Activated CD8-positive, alpha-beta memory T cell treated with anti-CD3 and anti-CD28 coated beads, Interleukin-2, amount 10 ng/mL, durations not matched to agents 7 days and 5 days (primary cell): ENCODE data around the gene SPRY1. TPM values are rescaled to one million over a fixed set of nuclear protein-coding genes. Genes with fewer than 3 reads are reported as not detected.

Experiments
- ATAC-seq: fragments of 150-1000 bp; cut with Tn5 transposase; one replicate; pipeline ENCODE4 v1.10.0; 2021; ENCODE audit warnings: moderate library complexity
- CTCF ChIA-PET: fragments of 350-600 bp; sonication (Branson Sonifier 250); formaldehyde crosslinking; loops from one replicate; lab custom pipeline; 2021; ENCODE audit warnings: antibody characterized with exemption; lab: Charles Lee
- DNase-seq: peaks from one replicate; pipeline ENCODE4 v3.0.0-alpha.2; 2020
- H3K27ac Mint-ChIP-seq: one replicate; pipeline ENCODE4 v1.8.0; 2021; ENCODE audit warnings: mild to moderate bottlenecking, mixed read lengths
- H3K27me3 Mint-ChIP-seq: one replicate; pipeline ENCODE4 v1.8.0; 2021; ENCODE audit warnings: mixed read lengths
- H3K36me3 Mint-ChIP-seq: one replicate; pipeline ENCODE4 v1.8.0; 2021; ENCODE audit warnings: mild to moderate bottlenecking, mixed read lengths
- H3K4me1 Mint-ChIP-seq: one replicate; pipeline ENCODE4 v1.8.0; 2021; ENCODE audit warnings: mixed read lengths
- H3K4me3 Mint-ChIP-seq: one replicate; pipeline ENCODE4 v1.8.0; 2021; ENCODE audit warnings: mild to moderate bottlenecking, moderate library complexity, mixed read lengths
- H3K9me3 Mint-ChIP-seq: one replicate; pipeline ENCODE4 v1.8.0; 2022; ENCODE audit warnings: low read depth, mixed read lengths
- total RNA-seq, 2 experiments: library from RNA; stranded (reverse); gene quantifications; one replicate each; pipeline ENCODE4 v1.2.3, GENCODE V29; 2021

The SPRY1 gene
- total RNA-seq, 2 experiments from 2014 or later: 73.7 to 126 TPM

- CTCF ChIA-PET: interaction anchor here (0.9 to 1.4 kb wide), 3 partner anchors 101 to 257 kb away, joined by 3 to 4 read pairs (median 3); no protein-coding TSS in a partner anchor
Measured at GRCh38 chr4:123404533-123404932, 7.9 kb downstream of the SPRY1 start.

GRCh38 chr4:123405267-123405865 is 8.8 kb downstream of the SPRY1 start:
- Mint-ChIP-seq H3K4me1 (peaks cover 55% of the 10 kb centered on the region), H3K36me3 (peaks cover 59% of the 10 kb centered on the region), H3K27ac (peak overlapping the region; percentile 30), H3K4me3 (no peak overlapping the region), H3K9me3 (no peaks in the 10 kb centered on the region), H3K27me3 (no peaks in the 10 kb centered on the region)
- DNase-seq (no peak), ATAC-seq (no peak)
- CTCF ChIA-PET: interaction anchor here (0.9 to 1.8 kb wide), 4 partner anchors 13 to 256 kb away, joined by 3 to 6 read pairs (median 4); no protein-coding TSS in a partner anchor

More at GRCh38 chr4:123404533-123404932, 7.9 kb downstream of the SPRY1 start:
- Mint-ChIP-seq H3K27ac (no peak overlapping the region), H3K27me3 (no peaks in the 10 kb centered on the region), H3K9me3 (no peaks in the 10 kb centered on the region), H3K36me3 (peaks cover 67% of the 10 kb centered on the region), H3K4me3 (no peak overlapping the region), H3K4me1 (peaks cover 60% of the 10 kb centered on the region)
- ATAC-seq (no peak), DNase-seq (no peak)

GRCh38 chr4:123406872-123407271 is 10.3 kb downstream of the SPRY1 start:
- Mint-ChIP-seq H3K4me3 (no peak overlapping the region), H3K27ac (no peak overlapping the region), H3K9me3 (no peaks in the 10 kb centered on the region), H3K4me1 (peaks cover 57% of the 10 kb centered on the region), H3K27me3 (no peaks in the 10 kb centered on the region), H3K36me3 (peaks cover 46% of the 10 kb centered on the region)
- DNase-seq: no peak
- ATAC-seq: no peak
- CTCF ChIA-PET: interaction anchor here (1.2 to 1.3 kb wide), 3 partner anchors 9 to 14 kb away, joined by 3 to 4 read pairs (median 4); partner anchors contain the start of gene SPRY1

- Mint-ChIP-seq H3K36me3 (peaks cover 29% of the 10 kb centered on the region), H3K4me3 (no peak overlapping the region), H3K9me3 (no peaks in the 10 kb centered on the region), H3K27me3 (no peaks in the 10 kb centered on the region), H3K4me1 (peaks cover 58% of the 10 kb centered on the region), H3K27ac (no peak overlapping the region)
- ATAC-seq (no peak), DNase-seq (no peak)
- CTCF ChIA-PET: interaction anchor here (0.9 kb wide), 1 partner anchor 9 kb away, joined by 3 read pairs; no protein-coding TSS in a partner anchor
Measured at GRCh38 chr4:123408471-123409084, 12.0 kb downstream of the SPRY1 start.

- H3K4me1 Mint-ChIP-seq: peaks cover 57% of the 10 kb centered on the region
- CTCF ChIA-PET: interaction anchor here (1.7 to 3.2 kb wide), 3 partner anchors 10 to 13 kb away, joined by 9 to 15 read pairs (median 14); partner anchors contain the start of gene SPRY1
- peaks cover 22% of the 10 kb centered on the region for H3K36me3 Mint-ChIP-seq
- H3K9me3 Mint-ChIP-seq: no peaks in the 10 kb centered on the region
- H3K4me3 Mint-ChIP-seq: no peak overlapping the region
- H3K27me3 Mint-ChIP-seq: no peaks in the 10 kb centered on the region
- H3K27ac Mint-ChIP-seq: no peak overlapping the region
- ATAC-seq (no peak), DNase-seq (no peak)
Measured at GRCh38 chr4:123409334-123409733, 12.7 kb downstream of the SPRY1 start.

- H3K9me3 Mint-ChIP-seq: no peaks in the 10 kb centered on the region
- CTCF ChIA-PET: interaction anchor here (0.6 to 3.2 kb wide), 6 partner anchors 9 to 234 kb away, joined by 3 to 15 read pairs (median 4); partner anchors contain the start of gene SPRY1
- H3K4me1 Mint-ChIP-seq: peaks cover 54% of the 10 kb centered on the region
- ATAC-seq: no peak
- DNase-seq: no peak
- peaks cover 11% of the 10 kb centered on the region for H3K36me3 Mint-ChIP-seq
- H3K27me3 Mint-ChIP-seq: no peaks in the 10 kb centered on the region
- H3K27ac Mint-ChIP-seq: peak overlapping the region; percentile 85
- H3K4me3 Mint-ChIP-seq: peak overlapping the region; percentile 40
Measured at GRCh38 chr4:123411514-123411913, 14.9 kb downstream of the SPRY1 start.

GRCh38 chr4:123412091-123412505 is 15.5 kb downstream of the SPRY1 start:
- peak overlapping the region; percentile 52 for H3K4me3 Mint-ChIP-seq
- H3K27me3 Mint-ChIP-seq: no peaks in the 10 kb centered on the region
- DNase-seq: no peak
- H3K9me3 Mint-ChIP-seq: no peaks in the 10 kb centered on the region
- H3K36me3 Mint-ChIP-seq: peaks cover 8% of the 10 kb centered on the region
- CTCF ChIA-PET: interaction anchor here (0.6 to 3.2 kb wide), 5 partner anchors 9 to 233 kb away, joined by 3 to 15 read pairs (median 4); partner anchors contain the start of gene SPRY1
- peaks cover 56% of the 10 kb centered on the region for H3K4me1 Mint-ChIP-seq
- ATAC-seq: peak; percentile 42
- H3K27ac Mint-ChIP-seq: peak overlapping the region; percentile 85

GRCh38 chr4:123412700-123413512 is 16.3 kb downstream of the SPRY1 start:
- ATAC-seq: peak; percentile 16
- peaks cover 6% of the 10 kb centered on the region for H3K36me3 Mint-ChIP-seq
- H3K4me1 Mint-ChIP-seq: peaks cover 61% of the 10 kb centered on the region
- peak overlapping the region; percentile 52 for H3K4me3 Mint-ChIP-seq
- H3K27me3 Mint-ChIP-seq: no peaks in the 10 kb centered on the region
- no peak for DNase-seq
- no peaks in the 10 kb centered on the region for H3K9me3 Mint-ChIP-seq
- CTCF ChIA-PET: interaction anchor here (1.4 to 3.2 kb wide), 5 partner anchors 8 to 152 kb away, joined by 4 to 15 read pairs (median 4); no protein-coding TSS in a partner anchor
- peak overlapping the region; percentile 85 for H3K27ac Mint-ChIP-seq

GRCh38 chr4:123415576-123415975 is 19.0 kb downstream of the SPRY1 start:
- peaks cover 84% of the 10 kb centered on the region for H3K4me1 Mint-ChIP-seq
- ATAC-seq (no peak), DNase-seq (no peak)
- H3K9me3 Mint-ChIP-seq: no peaks in the 10 kb centered on the region
- CTCF ChIA-PET: no interaction called here
- peaks cover 4% of the 10 kb centered on the region for H3K36me3 Mint-ChIP-seq
- peak overlapping the region; percentile 83 for H3K27ac Mint-ChIP-seq
- H3K4me3 Mint-ChIP-seq: peak overlapping the region; percentile 37
- H3K27me3 Mint-ChIP-seq: no peaks in the 10 kb centered on the region

- Mint-ChIP-seq H3K4me1 (peaks cover 86% of the 10 kb centered on the region), H3K4me3 (peak overlapping the region; percentile 37), H3K27ac (peak overlapping the region; percentile 83), H3K9me3 (no peaks in the 10 kb centered on the region), H3K27me3 (no peaks in the 10 kb centered on the region), H3K36me3 (peaks cover 4% of the 10 kb centered on the region)
- peak; percentile 83 for DNase-seq
- ATAC-seq: peak; percentile 68
- CTCF ChIA-PET: no interaction called here
Measured at GRCh38 chr4:123415977-123416376, 19.4 kb downstream of the SPRY1 start.

- H3K4me3 Mint-ChIP-seq: no peak overlapping the region
Measured at GRCh38 chr4:123417813-123418212, 21.2 kb downstream of the SPRY1 start.

GRCh38 chr4:123418351-123418931 is 21.8 kb downstream of the SPRY1 start:
- no peaks in the 10 kb centered on the region for H3K9me3 Mint-ChIP-seq
- H3K4me1 Mint-ChIP-seq: peaks cover 79% of the 10 kb centered on the region
- peaks cover 4% of the 10 kb centered on the region for H3K36me3 Mint-ChIP-seq
- ATAC-seq: peak; percentile 41
- H3K4me3 Mint-ChIP-seq: peak overlapping the region; percentile 35
- H3K27me3 Mint-ChIP-seq: no peaks in the 10 kb centered on the region
- peak; percentile 68 for DNase-seq
- CTCF ChIA-PET: interaction anchor here (0.9 to 1.9 kb wide), 7 partner anchors 13 to 243 kb away, joined by 3 to 10 read pairs (median 4); partner anchors contain the start of gene SPRY1
- H3K27ac Mint-ChIP-seq: peak overlapping the region; percentile 93

More at GRCh38 chr4:123417813-123418212, 21.2 kb downstream of the SPRY1 start:
- Mint-ChIP-seq H3K4me1 (peaks cover 79% of the 10 kb centered on the region), H3K36me3 (peaks cover 4% of the 10 kb centered on the region), H3K27me3 (no peaks in the 10 kb centered on the region), H3K9me3 (no peaks in the 10 kb centered on the region), H3K27ac (peak overlapping the region; percentile 93)
- ATAC-seq (no peak), DNase-seq (no peak)
- CTCF ChIA-PET: interaction anchor here (1.2 to 1.9 kb wide), 6 partner anchors 12 to 243 kb away, joined by 3 to 10 read pairs (median 4); partner anchors contain the start of gene SPRY1
